ENCODE results near the gene PIK3CD. TPM values are rescaled to one million over a fixed set of nuclear protein-coding genes. Genes with fewer than 3 reads are reported as not detected.

The PIK3CD gene
- total and polyA plus RNA-seq, 2 experiments from 2014 or later: 6.6 to 32.1 TPM

DNA sequence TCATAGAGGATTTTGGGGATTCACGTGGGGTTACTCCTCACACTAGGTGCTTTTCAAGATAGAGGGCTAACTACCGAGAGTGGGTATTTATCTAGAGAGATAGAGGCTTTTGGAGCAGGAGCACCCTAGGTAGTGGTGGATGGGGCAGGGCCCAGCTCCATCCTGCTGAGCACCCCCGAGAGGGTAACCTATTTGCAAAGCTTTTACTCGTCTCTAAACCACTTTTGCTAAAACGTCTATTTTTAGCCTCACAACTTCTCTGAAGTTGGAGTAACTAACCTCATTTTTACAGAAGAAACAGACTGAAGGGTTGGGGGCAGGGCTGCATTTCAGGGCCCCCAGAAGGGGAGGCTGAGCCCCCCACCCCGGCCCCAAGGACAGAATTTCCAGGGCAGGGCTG, 12.3 kb upstream of the PIK3CD start:
- no peaks in the 10 kb centered on the region; the same call in 1 of the 3 replicates for H3K9me3 Mint-ChIP-seq
- H3K79me2 ChIP-seq (replicated peaks; ENCODE audit: insufficient read depth): no peaks in the 10 kb centered on the region
- TF ChIP-seq ZNF331 (CRISPR knock-in tag; IDR thresholded peaks at IDR 0.05; ENCODE audit: low read depth) (no peak), NANOG (IDR thresholded peaks at IDR 0.05; ENCODE audit: borderline replicate concordance) (no peak)
- H3F3A ChIP-seq (replicated peaks; ENCODE audit: low read depth): no peaks in the 10 kb centered on the region
- peaks cover 4% of the 10 kb centered on the region for H3K27me3 Mint-ChIP-seq (ENCODE audit: insufficient read depth, low read depth, poor library complexity)
- no peaks in the 10 kb centered on the region for H3K4me1 ChIP-seq (ENCODE audit: insufficient read depth)
- no peaks in the 10 kb centered on the region for H3K27me3 ChIP-seq (ENCODE audit: insufficient read depth)
- H3K4me1 Mint-ChIP-seq: no peaks in the 10 kb centered on the region
- no peak overlapping the region for H3K4me2 ChIP-seq
- no peaks in the 10 kb centered on the region for H3K36me3 Mint-ChIP-seq (ENCODE audit: low read depth)
- no peak overlapping the region for H3K27ac ChIP-seq (ENCODE audit: low read depth)
- H3K4me3 ChIP-seq: no peak overlapping the region
- DNase-seq (ENCODE audit: low spot score) (no peak), ATAC-seq (no peak)
- H3K36me3 ChIP-seq (ENCODE audit: insufficient read depth): no peaks in the 10 kb centered on the region
- H4K20me1 ChIP-seq (replicated peaks; ENCODE audit: insufficient read depth): no peaks in the 10 kb centered on the region
- no peaks in the 10 kb centered on the region for H3K9me2 ChIP-seq (ENCODE audit: insufficient read depth)
- no peak overlapping the region for H2AFZ ChIP-seq
- no peak overlapping the region for H3K4me3 Mint-ChIP-seq
- H3K27ac Mint-ChIP-seq: no peak overlapping the region

DNA sequence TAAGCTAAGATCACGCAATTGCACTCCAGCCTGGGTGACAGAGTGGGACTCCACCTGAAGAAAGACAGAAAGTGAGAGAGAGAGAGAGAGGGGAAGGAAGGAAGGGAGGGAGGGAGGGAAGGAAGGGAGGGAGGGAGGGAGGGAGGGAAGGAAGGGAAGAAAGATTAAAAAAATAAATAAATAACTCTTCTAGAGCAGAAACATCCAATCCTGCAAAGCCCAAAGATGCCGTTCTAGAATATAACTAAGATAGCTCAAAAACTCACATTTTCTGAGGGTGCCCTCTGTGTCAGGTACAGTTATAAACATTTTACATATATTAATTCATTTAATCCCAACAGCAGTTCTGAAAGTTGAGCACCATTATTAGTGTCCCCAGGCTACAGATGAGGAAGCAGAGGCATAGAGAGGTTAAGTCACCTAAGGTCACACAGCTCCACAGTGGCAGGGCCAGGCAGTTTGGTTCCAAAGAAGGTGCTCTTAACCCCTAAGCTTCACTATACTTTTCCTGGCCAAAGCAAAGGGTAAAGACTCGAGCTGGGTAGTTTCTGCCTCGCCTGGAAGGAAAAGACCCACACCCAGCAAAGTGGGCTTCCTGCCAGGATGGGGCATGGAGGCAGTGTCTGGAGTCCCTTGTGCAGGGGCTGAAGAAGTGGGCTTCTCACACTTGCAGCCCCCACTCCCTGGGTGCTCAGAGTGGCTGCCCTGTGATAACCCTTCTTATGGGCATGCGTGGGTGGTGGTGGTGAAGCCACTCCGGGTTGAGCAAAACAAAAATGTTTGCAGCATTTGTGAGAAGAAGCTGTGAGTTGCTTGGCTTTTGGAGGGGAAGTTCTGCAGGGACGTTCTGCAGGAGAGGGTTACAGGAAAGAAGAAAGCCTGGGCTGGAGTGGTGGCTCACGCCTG, 7.9 kb upstream of the PIK3CD start:
- Histone ChIP-seq H3F3A (replicated peaks; ENCODE audit: low read depth) (no peaks in the 10 kb centered on the region), H3K4me2 (no peak overlapping the region), H3K27ac (ENCODE audit: low read depth) (no peak overlapping the region), H2AFZ (no peak overlapping the region), H4K20me1 (replicated peaks; ENCODE audit: insufficient read depth) (no peaks in the 10 kb centered on the region; the same call in 1 of the 2 replicates), H3K4me3 (no peak overlapping the region), H3K4me1 (ENCODE audit: insufficient read depth) (no peaks in the 10 kb centered on the region), H3K9me2 (ENCODE audit: insufficient read depth) (no peaks in the 10 kb centered on the region), H3K27me3 (ENCODE audit: insufficient read depth) (no peaks in the 10 kb centered on the region), H3K36me3 (ENCODE audit: insufficient read depth) (no peaks in the 10 kb centered on the region), H3K79me2 (replicated peaks; ENCODE audit: insufficient read depth) (no peaks in the 10 kb centered on the region)
- H3K9me3 Mint-ChIP-seq: no peaks in the 10 kb centered on the region; the same call in 2 of the 3 replicates
- H3K4me1 Mint-ChIP-seq: no peaks in the 10 kb centered on the region
- peaks cover 9% of the 10 kb centered on the region for H3K27me3 Mint-ChIP-seq (ENCODE audit: insufficient read depth, low read depth, poor library complexity)
- no peak overlapping the region for H3K4me3 Mint-ChIP-seq
- ATAC-seq (no peak), DNase-seq (ENCODE audit: low spot score) (no peak)
- no peaks in the 10 kb centered on the region for H3K36me3 Mint-ChIP-seq (ENCODE audit: low read depth)
- H3K27ac Mint-ChIP-seq: no peak overlapping the region
- TF ChIP-seq, protein P1, sequence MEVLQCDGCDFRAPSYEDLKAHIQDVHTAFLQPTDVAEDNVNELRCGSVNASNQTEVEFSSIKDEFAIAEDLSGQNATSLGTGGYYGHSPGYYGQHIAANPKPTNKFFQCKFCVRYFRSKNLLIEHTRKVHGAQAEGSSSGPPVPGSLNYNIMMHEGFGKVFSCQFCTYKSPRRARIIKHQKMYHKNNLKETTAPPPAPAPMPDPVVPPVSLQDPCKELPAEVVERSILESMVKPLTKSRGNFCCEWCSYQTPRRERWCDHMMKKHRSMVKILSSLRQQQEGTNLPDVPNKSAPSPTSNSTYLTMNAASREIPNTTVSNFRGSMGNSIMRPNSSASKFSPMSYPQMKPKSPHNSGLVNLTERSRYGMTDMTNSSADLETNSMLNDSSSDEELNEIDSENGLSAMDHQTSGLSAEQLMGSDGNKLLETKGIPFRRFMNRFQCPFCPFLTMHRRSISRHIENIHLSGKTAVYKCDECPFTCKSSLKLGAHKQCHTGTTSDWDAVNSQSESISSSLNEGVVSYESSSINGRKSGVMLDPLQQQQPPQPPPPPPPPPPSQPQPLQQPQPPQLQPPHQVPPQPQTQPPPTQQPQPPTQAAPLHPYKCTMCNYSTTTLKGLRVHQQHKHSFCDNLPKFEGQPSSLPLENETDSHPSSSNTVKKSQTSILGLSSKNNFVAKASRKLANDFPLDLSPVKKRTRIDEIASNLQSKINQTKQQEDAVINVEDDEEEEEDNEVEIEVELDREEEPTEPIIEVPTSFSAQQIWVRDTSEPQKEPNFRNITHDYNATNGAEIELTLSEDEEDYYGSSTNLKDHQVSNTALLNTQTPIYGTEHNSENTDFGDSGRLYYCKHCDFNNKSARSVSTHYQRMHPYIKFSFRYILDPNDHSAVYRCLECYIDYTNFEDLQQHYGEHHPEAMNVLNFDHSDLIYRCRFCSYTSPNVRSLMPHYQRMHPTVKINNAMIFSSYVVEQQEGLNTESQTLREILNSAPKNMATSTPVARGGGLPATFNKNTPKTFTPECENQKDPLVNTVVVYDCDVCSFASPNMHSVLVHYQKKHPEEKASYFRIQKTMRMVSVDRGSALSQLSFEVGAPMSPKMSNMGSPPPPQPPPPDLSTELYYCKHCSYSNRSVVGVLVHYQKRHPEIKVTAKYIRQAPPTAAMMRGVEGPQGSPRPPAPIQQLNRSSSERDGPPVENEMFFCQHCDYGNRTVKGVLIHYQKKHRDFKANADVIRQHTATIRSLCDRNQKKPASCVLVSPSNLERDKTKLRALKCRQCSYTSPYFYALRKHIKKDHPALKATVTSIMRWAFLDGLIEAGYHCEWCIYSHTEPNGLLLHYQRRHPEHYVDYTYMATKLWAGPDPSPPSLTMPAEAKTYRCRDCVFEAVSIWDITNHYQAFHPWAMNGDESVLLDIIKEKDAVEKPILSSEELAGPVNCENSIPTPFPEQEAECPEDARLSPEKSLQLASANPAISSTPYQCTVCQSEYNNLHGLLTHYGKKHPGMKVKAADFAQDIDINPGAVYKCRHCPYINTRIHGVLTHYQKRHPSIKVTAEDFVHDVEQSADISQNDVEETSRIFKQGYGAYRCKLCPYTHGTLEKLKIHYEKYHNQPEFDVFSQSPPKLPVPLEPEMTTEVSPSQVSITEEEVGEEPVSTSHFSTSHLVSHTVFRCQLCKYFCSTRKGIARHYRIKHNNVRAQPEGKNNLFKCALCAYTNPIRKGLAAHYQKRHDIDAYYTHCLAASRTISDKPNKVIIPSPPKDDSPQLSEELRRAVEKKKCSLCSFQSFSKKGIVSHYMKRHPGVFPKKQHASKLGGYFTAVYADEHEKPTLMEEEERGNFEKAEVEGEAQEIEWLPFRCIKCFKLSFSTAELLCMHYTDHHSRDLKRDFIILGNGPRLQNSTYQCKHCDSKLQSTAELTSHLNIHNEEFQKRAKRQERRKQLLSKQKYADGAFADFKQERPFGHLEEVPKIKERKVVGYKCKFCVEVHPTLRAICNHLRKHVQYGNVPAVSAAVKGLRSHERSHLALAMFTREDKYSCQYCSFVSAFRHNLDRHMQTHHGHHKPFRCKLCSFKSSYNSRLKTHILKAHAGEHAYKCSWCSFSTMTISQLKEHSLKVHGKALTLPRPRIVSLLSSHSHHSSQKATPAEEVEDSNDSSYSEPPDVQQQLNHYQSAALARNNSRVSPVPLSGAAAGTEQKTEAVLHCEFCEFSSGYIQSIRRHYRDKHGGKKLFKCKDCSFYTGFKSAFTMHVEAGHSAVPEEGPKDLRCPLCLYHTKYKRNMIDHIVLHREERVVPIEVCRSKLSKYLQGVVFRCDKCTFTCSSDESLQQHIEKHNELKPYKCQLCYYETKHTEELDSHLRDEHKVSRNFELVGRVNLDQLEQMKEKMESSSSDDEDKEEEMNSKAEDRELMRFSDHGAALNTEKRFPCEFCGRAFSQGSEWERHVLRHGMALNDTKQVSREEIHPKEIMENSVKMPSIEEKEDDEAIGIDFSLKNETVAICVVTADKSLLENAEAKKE (CRISPR knock-in tag; IDR thresholded peaks at IDR 0.05): no peak
- TF ChIP-seq, protein P2, sequence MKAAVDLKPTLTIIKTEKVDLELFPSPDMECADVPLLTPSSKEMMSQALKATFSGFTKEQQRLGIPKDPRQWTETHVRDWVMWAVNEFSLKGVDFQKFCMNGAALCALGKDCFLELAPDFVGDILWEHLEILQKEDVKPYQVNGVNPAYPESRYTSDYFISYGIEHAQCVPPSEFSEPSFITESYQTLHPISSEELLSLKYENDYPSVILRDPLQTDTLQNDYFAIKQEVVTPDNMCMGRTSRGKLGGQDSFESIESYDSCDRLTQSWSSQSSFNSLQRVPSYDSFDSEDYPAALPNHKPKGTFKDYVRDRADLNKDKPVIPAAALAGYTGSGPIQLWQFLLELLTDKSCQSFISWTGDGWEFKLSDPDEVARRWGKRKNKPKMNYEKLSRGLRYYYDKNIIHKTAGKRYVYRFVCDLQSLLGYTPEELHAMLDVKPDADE (IDR thresholded peaks at IDR 0.05): no peak
- TF ChIP-seq, protein P3, sequence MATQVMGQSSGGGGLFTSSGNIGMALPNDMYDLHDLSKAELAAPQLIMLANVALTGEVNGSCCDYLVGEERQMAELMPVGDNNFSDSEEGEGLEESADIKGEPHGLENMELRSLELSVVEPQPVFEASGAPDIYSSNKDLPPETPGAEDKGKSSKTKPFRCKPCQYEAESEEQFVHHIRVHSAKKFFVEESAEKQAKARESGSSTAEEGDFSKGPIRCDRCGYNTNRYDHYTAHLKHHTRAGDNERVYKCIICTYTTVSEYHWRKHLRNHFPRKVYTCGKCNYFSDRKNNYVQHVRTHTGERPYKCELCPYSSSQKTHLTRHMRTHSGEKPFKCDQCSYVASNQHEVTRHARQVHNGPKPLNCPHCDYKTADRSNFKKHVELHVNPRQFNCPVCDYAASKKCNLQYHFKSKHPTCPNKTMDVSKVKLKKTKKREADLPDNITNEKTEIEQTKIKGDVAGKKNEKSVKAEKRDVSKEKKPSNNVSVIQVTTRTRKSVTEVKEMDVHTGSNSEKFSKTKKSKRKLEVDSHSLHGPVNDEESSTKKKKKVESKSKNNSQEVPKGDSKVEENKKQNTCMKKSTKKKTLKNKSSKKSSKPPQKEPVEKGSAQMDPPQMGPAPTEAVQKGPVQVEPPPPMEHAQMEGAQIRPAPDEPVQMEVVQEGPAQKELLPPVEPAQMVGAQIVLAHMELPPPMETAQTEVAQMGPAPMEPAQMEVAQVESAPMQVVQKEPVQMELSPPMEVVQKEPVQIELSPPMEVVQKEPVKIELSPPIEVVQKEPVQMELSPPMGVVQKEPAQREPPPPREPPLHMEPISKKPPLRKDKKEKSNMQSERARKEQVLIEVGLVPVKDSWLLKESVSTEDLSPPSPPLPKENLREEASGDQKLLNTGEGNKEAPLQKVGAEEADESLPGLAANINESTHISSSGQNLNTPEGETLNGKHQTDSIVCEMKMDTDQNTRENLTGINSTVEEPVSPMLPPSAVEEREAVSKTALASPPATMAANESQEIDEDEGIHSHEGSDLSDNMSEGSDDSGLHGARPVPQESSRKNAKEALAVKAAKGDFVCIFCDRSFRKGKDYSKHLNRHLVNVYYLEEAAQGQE (IDR thresholded peaks at IDR 0.05; ENCODE audit: unreplicated experiment): no peak
- TF ChIP-seq ZNF331 (CRISPR knock-in tag; IDR thresholded peaks at IDR 0.05; ENCODE audit: low read depth) (no peak), POLR2AphosphoS5 (IDR thresholded peaks at IDR 0.05; ENCODE audit: low read depth) (no peak)
- TF ChIP-seq, protein P4, sequence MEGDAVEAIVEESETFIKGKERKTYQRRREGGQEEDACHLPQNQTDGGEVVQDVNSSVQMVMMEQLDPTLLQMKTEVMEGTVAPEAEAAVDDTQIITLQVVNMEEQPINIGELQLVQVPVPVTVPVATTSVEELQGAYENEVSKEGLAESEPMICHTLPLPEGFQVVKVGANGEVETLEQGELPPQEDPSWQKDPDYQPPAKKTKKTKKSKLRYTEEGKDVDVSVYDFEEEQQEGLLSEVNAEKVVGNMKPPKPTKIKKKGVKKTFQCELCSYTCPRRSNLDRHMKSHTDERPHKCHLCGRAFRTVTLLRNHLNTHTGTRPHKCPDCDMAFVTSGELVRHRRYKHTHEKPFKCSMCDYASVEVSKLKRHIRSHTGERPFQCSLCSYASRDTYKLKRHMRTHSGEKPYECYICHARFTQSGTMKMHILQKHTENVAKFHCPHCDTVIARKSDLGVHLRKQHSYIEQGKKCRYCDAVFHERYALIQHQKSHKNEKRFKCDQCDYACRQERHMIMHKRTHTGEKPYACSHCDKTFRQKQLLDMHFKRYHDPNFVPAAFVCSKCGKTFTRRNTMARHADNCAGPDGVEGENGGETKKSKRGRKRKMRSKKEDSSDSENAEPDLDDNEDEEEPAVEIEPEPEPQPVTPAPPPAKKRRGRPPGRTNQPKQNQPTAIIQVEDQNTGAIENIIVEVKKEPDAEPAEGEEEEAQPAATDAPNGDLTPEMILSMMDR (conservative IDR thresholded peaks at IDR 0.05; ENCODE audit: low read depth in 2 of 2): no peak
